Smooth muscle cell (in vitro differentiated cells): ENCODE results near the gene PTPRG. TPM values are rescaled to one million over a fixed set of nuclear protein-coding genes. Genes with fewer than 3 reads are reported as not detected.

Experiments
- DNase-seq: peaks from one replicate; lab custom pipeline; 2025; ENCODE audit not compliant: unreplicated experiment; lab: John Stamatoyannopoulos, UW
- H2AFZ ChIP-seq: fragments of 200-600 bp; sonication (generic); 2 replicates; pipeline ENCODE4 v1.6.0; 2016; ENCODE audit warnings: antibody characterized with exemption, low read depth, mild to moderate bottlenecking
- H3F3A ChIP-seq: fragments of 200-600 bp; sonication (generic); 2 replicates; pipeline ENCODE4 v1.6.0; 2017; ENCODE audit warnings: antibody characterized with exemption, low read depth
- H3K27ac ChIP-seq: fragments of 200-600 bp; sonication (generic); 2 replicates; pipeline ENCODE4 v1.5.1; 2016; ENCODE audit warnings: low read depth, mild to moderate bottlenecking
- H3K27me3 ChIP-seq: fragments of 200-600 bp; sonication (generic); 2 replicates; pipeline ENCODE4 v1.6.1; 2016; ENCODE audit warnings: low read depth, mild to moderate bottlenecking
- H3K36me3 ChIP-seq: fragments of 200-600 bp; sonication (generic); 2 replicates; pipeline ENCODE4 v1.5.1; 2016; ENCODE audit warnings: low read depth
- H3K4me1 ChIP-seq: fragments of 200-600 bp; sonication (generic); 2 replicates; pipeline ENCODE4 v1.5.1; 2016; ENCODE audit warnings: low read depth
- H3K4me2 ChIP-seq: fragments of 200-600 bp; sonication (generic); 2 replicates; pipeline ENCODE4 v1.6.0; 2016; ENCODE audit warnings: mild to moderate bottlenecking
- H3K4me3 ChIP-seq: fragments of 200-600 bp; sonication (generic); 2 replicates; pipeline ENCODE4 v1.5.1; 2016; ENCODE audit warnings: mild to moderate bottlenecking
- H3K79me2 ChIP-seq: fragments of 200-600 bp; sonication (generic); 2 replicates; pipeline ENCODE4 v1.6.0; 2016; ENCODE audit warnings: low read depth, mild to moderate bottlenecking
- H3K9ac ChIP-seq: fragments of 200-600 bp; sonication (generic); 2 replicates; pipeline ENCODE4 v1.6.0; 2016; ENCODE audit warnings: low read depth
- H3K9me3 ChIP-seq: fragments of 200-600 bp; sonication (generic); replicated peaks from 2 replicates; pipeline ENCODE4 v1.5.1; 2016; ENCODE audit warnings: low read depth
- H4K20me1 ChIP-seq: fragments of 200-600 bp; sonication (generic); 2 replicates; pipeline ENCODE4 v1.6.0; 2016; ENCODE audit warnings: low read depth
- WGBS: methylation state at CpG from one replicate; pipeline ENCODE4 v1.1.7; 2016; ENCODE audit warnings: low lambda C conversion rate; 5-methylcytosine and 5-hydroxymethylcytosine counted together
- polyA plus RNA-seq: library from polyadenylated mRNA; unstranded; fragments of >200 nt; fragmentation: Nextera tagmentation; extraction: Ambion mirVana; gene quantifications from 2 replicates; pipeline ENCODE4 v1.2.1, GENCODE V29; 2016
- total RNA-seq: library from RNA; depleted of rRNA; stranded (reverse); fragments of >200 nt; gene quantifications from 2 replicates; pipeline ENCODE4 v1.2.3, GENCODE V29; 2014
- TF ChIP-seq, protein P1 (sequence below): fragments of 200-600 bp; sonication (generic); IDR thresholded peaks from 2 replicates; pipeline ENCODE4 v1.5.1; 2017; ENCODE audit warnings: borderline replicate concordance, mild to moderate bottlenecking, antibody characterized with exemption; ENCODE audit not compliant: insufficient read depth, poor library complexity, severe bottlenecking

The PTPRG gene
- total and polyA plus RNA-seq, 2 experiments from 2014 or later = 21.2 to 87.3 TPM

DNA sequence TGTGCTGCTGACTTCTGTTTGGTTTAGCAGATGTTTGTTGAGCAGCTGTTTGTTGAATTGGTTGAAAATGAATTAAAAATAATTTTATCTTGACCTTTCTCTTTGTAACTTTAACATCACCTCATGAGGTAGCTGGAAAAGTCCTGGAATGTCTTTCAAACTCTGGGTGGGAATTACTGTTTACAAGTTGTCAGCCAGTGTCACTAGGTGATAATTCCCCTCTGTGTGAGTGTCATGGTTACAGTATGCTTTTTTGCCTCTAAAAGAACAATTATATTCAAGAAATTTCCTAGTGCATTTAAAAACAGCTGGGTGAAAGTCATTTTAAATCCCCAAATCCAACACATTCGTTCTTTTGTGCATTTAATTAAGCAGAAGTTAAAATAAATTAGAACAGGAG is 113.2 kb downstream of the PTPRG start:
- Histone ChIP-seq H2AFZ (no peak overlapping the region), H3K27ac (no peak overlapping the region), H3K9ac (no peak overlapping the region), H3K4me1 (peaks cover 1% of the 10 kb centered on the region), H3K27me3 (no peaks in the 10 kb centered on the region), H3K36me3 (no peaks in the 10 kb centered on the region), H3K9me3 (no peaks in the 10 kb centered on the region), H3K4me3 (no peak overlapping the region), H3K4me2 (no peak overlapping the region), H3K79me2 (peaks cover 34% of the 10 kb centered on the region), H3F3A (no peaks in the 10 kb centered on the region), H4K20me1 (peaks cover 71% of the 10 kb centered on the region)
- no peak for DNase-seq
- WGBS = 79% methylated on average over 1 of the region's 1 CpG
- TF ChIP-seq, protein P1, sequence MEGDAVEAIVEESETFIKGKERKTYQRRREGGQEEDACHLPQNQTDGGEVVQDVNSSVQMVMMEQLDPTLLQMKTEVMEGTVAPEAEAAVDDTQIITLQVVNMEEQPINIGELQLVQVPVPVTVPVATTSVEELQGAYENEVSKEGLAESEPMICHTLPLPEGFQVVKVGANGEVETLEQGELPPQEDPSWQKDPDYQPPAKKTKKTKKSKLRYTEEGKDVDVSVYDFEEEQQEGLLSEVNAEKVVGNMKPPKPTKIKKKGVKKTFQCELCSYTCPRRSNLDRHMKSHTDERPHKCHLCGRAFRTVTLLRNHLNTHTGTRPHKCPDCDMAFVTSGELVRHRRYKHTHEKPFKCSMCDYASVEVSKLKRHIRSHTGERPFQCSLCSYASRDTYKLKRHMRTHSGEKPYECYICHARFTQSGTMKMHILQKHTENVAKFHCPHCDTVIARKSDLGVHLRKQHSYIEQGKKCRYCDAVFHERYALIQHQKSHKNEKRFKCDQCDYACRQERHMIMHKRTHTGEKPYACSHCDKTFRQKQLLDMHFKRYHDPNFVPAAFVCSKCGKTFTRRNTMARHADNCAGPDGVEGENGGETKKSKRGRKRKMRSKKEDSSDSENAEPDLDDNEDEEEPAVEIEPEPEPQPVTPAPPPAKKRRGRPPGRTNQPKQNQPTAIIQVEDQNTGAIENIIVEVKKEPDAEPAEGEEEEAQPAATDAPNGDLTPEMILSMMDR = no peak

DNA sequence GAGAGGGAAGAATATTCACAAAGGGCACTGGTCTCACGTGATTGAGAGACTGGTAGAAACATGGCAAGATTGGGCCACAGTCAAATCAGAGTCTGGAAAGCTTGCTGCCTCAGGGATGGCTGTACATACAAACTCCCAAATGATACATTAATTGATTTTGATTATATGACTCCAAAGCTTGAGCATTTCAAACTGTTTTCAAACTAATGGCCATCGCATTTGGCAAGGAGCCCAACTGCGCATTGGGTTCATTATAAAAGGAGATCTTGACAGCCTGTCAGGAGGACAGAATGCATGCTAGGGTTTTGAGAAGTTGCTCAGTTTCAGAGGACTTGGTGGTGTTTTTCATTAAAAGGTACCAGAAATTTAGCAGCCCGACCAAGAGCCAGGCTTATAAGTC is 117.7 kb downstream of the PTPRG start:
- Histone ChIP-seq H3F3A (no peaks in the 10 kb centered on the region), H3K4me3 (no peak overlapping the region), H2AFZ (no peak overlapping the region), H3K9ac (no peak overlapping the region), H3K36me3 (no peaks in the 10 kb centered on the region), H3K27ac (no peak overlapping the region), H3K4me1 (peaks cover 22% of the 10 kb centered on the region), H4K20me1 (peaks cover 80% of the 10 kb centered on the region), H3K9me3 (no peaks in the 10 kb centered on the region), H3K79me2 (peaks cover 17% of the 10 kb centered on the region), H3K4me2 (no peak overlapping the region), H3K27me3 (no peaks in the 10 kb centered on the region)
- 96% methylated on average over 4 of the region's 4 CpGs for whole genome bisulfite sequencing
- TF ChIP-seq, protein P1 = no peak
- no peak for DNase-seq

DNA sequence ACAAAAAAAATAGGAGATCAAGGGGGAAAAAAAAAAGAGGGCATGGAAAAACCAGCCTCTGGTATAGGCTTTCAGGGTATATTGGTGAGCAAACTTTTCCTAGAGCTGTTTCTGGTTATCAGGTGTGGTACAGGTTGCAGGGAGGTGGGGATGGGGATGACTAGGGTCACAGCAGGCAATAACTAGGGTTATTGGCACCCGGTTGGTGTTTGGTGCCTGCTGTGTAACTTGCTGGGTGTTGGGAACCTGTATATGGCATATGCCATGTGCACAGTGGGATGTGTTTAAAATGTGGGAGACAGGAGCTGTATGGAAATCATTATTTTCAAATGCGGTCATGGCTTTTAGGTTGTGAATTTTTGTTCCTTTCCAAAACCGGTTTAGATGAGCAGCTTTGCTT is 119.2 kb downstream of the PTPRG start:
- Histone ChIP-seq H3K36me3 (no peaks in the 10 kb centered on the region), H3K27me3 (no peaks in the 10 kb centered on the region), H3K79me2 (peaks cover 17% of the 10 kb centered on the region), H3K9me3 (no peaks in the 10 kb centered on the region), H4K20me1 (peaks cover 81% of the 10 kb centered on the region), H2AFZ (no peak overlapping the region), H3K4me2 (no peak overlapping the region), H3K4me1 (peaks cover 35% of the 10 kb centered on the region), H3F3A (no peaks in the 10 kb centered on the region), H3K4me3 (no peak overlapping the region), H3K27ac (no peak overlapping the region), H3K9ac (no peak overlapping the region)
- 63% methylated on average over 3 of the region's 3 CpGs for WGBS
- DNase-seq = no peak
- TF ChIP-seq, protein P1 = no peak

DNA sequence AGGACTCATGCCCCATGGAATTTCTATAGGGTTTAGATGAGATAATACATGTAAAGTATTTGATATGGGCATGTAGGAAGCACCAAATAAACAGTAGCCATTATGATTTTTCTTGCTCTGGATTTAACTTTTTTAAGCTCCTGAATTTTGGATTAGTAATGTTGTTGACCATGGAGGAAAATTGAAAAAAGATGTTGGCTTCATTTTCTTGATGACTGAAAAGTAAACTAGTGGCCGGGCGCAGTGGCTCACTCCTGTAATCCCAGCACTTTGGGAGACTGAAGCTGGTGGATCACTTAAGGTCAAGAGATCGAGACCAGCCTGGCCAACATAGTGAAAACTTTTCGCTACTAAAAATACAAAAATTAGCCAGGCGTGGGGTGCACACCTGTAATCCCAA is 120.3 kb downstream of the PTPRG start:
- Histone ChIP-seq H3K4me3 (no peak overlapping the region), H4K20me1 (peaks cover 85% of the 10 kb centered on the region), H3F3A (no peaks in the 10 kb centered on the region), H3K9ac (peak overlapping the region; percentile 39), H3K79me2 (peaks cover 24% of the 10 kb centered on the region), H3K27ac (no peak overlapping the region), H2AFZ (no peak overlapping the region), H3K27me3 (no peaks in the 10 kb centered on the region), H3K4me1 (peaks cover 35% of the 10 kb centered on the region), H3K9me3 (no peaks in the 10 kb centered on the region), H3K36me3 (no peaks in the 10 kb centered on the region), H3K4me2 (no peak overlapping the region)
- no peak for DNase-seq
- 93% methylated on average over 5 of the region's 5 CpGs for WGBS
- TF ChIP-seq, protein P1 = no peak
